Common myeloid progenitor, CD34-positive (primary cell): ENCODE data around the gene OR5B12.

Source experiments
- CTCF ChIA-PET: fragments of 350-600 bp; sonication (Branson Sonifier 250); formaldehyde crosslinking; loops from one replicate; lab custom pipeline; 2021; ENCODE audit warnings: antibody characterized with exemption; lab: Charles Lee
- POLR2A ChIA-PET: fragments of 350-600 bp; sonication (Branson Sonifier 250); formaldehyde crosslinking; loops from one replicate; lab custom pipeline; 2021; ENCODE audit warnings: antibody characterized with exemption; lab: Charles Lee
- DNase-seq, 3 donors: peaks; one replicate each; pipeline versions ENCODE4 v3.0.0 to v3.0.0-alpha.2; 2013
- H3K27ac ChIP-seq, 2 experiments: 1 replicate in 1 of 2; 2 replicates in 1 of 2; pipeline ENCODE4 v1.7.0; 2013; ENCODE audit warnings: inconsistent platforms in 2 of 2, low read length in 2 of 2, mild to moderate bottlenecking in 2 of 2, low read depth in 1 of 2, moderate library complexity in 1 of 2; ENCODE audit not compliant: severe bottlenecking in 2 of 2, insufficient read depth in 1 of 2, poor library complexity in 1 of 2
- H3K27me3 ChIP-seq, 5 experiments: replicated peaks in 2 of 5; 1 replicate in 3 of 5; 2 replicates in 2 of 5; pipeline versions ENCODE4 v1.6.1 to v1.7.0; 2013; ENCODE audit warnings: low read length in 4 of 5, mild to moderate bottlenecking in 2 of 5, moderate library complexity in 2 of 5, inconsistent platforms in 1 of 5; ENCODE audit not compliant: insufficient read depth in 5 of 5, control insufficient read depth in 4 of 5
- H3K36me3 ChIP-seq, 4 experiments: 1 replicate in 2 of 4; 2 replicates in 2 of 4; pipeline versions ENCODE4 v1.6.1 to v1.7.0; 2013; ENCODE audit warnings: low read length in 3 of 4, control low read depth in 1 of 4, mild to moderate bottlenecking in 1 of 4; ENCODE audit not compliant: control insufficient read depth in 4 of 4, insufficient read depth in 4 of 4
- H3K4me1 ChIP-seq, 4 experiments: 1 replicate in 3 of 4; 2 replicates in 1 of 4; pipeline versions ENCODE4 v1.6.1 to v1.7.1; 2013; ENCODE audit warnings: low read length in 3 of 4, mild to moderate bottlenecking in 3 of 4, control low read depth in 1 of 4, inconsistent platforms in 1 of 4, moderate library complexity in 1 of 4; ENCODE audit not compliant: control insufficient read depth in 4 of 4, insufficient read depth in 4 of 4; ENCODE audit errors: control extremely low read depth in 1 of 4
- H3K4me3 ChIP-seq, 7 experiments: 1 replicate in 4 of 7; 2 replicates in 3 of 7; pipeline versions ENCODE4 v1.5.1 to v1.7.0; 2013; ENCODE audit warnings: mild to moderate bottlenecking in 7 of 7, low read length in 6 of 7, moderate library complexity in 6 of 7, inconsistent platforms in 2 of 7, low read depth in 2 of 7, control low read depth in 1 of 7; ENCODE audit not compliant: insufficient read depth in 4 of 7, control insufficient read depth in 1 of 7; ENCODE audit errors: extremely low read depth in 1 of 7
- H3K9me3 ChIP-seq, 5 experiments: 1 replicate in 4 of 5; 2 replicates in 1 of 5; pipeline versions ENCODE4 v1.6.1 to v1.7.1; 2013; ENCODE audit warnings: low read length in 4 of 5, mild to moderate bottlenecking in 2 of 5, inconsistent platforms in 1 of 5, low read depth in 1 of 5, moderate library complexity in 1 of 5; ENCODE audit not compliant: control insufficient read depth in 4 of 5, insufficient read depth in 2 of 5; ENCODE audit errors: control extremely low read depth in 1 of 5
- WGBS: methylation state at CpG from one replicate; pipeline ENCODE4 v1.1.5; 2013; ENCODE audit not compliant: insufficient coverage; 5-methylcytosine and 5-hydroxymethylcytosine counted together

Gene OR5B12

GRCh38 chr11:58390551-58391063, 51.4 kb downstream of the OR5B12 start:
- Histone ChIP-seq H3K4me1 (no peaks in the 10 kb centered on the region), H3K4me3 (no peak overlapping the region), H3K27me3 (peaks cover 0 to 4% (median 0%) of the 10 kb centered on the region in 5 experiments), H3K36me3 (no peaks in the 10 kb centered on the region), H3K9me3 (peaks cover 0 to 4% (median 0%) of the 10 kb centered on the region in 5 experiments), H3K27ac (no peak overlapping the region)
- CTCF ChIA-PET, result no interaction called here
- WGBS, result 92% methylated on average over 15 of the region's 18 CpGs
- no peak for DNase-seq
- POLR2A ChIA-PET, result no interaction called here
